HepG2 (cell line): ENCODE measurements around the gene BPHL.
"Not testable (repeated sequence)": the region's sequence is repeated elsewhere in the genome, so short reads cannot be mapped to it uniquely, and the experiment has no call there.

ENCODE experiments used
- ADNP ChIP-seq: sonication (generic); formaldehyde crosslinking; IDR thresholded peaks from 2 replicates; pipeline ENCODE4 v1.4.0; 2020; ENCODE audit warnings: missing genetic modification reagents
- FOXJ3 ChIP-seq: sonication (generic); formaldehyde crosslinking; IDR thresholded peaks from 2 replicates; pipeline ENCODE4 v1.4.0; 2020; ENCODE audit warnings: missing genetic modification reagents, mild to moderate bottlenecking, borderline replicate concordance
- POLR2AphosphoS2 ChIP-seq: IDR thresholded peaks from 2 replicates; pipeline ENCODE4 v1.6.1; 2011; ENCODE audit warnings: low read depth, low read length, improper control_type of control experiment
- POLR2AphosphoS5 ChIP-seq: IDR thresholded peaks from 2 replicates; pipeline ENCODE4 v1.6.1; 2012; ENCODE audit warnings: low read depth, low read length
- ZFX ChIP-seq: sonication (generic); formaldehyde crosslinking; IDR thresholded peaks from 2 replicates; pipeline ENCODE4 v1.4.0; 2020; ENCODE audit warnings: mild to moderate bottlenecking, low read depth, missing genetic modification reagents, moderate library complexity
- ZNF839 ChIP-seq: sonication (generic); formaldehyde crosslinking; IDR thresholded peaks from 2 replicates; pipeline ENCODE4 v1.4.0; 2020; ENCODE audit warnings: missing genetic modification reagents, mild to moderate bottlenecking, borderline replicate concordance
- TF ChIP-seq, protein P1 (sequence below): sonication (generic); formaldehyde crosslinking; IDR thresholded peaks from 2 replicates; pipeline ENCODE4 v1.9.0; 2021; ENCODE audit warnings: missing genetic modification reagents, borderline replicate concordance
- TF ChIP-seq, protein P2 (sequence below): sonication (generic); formaldehyde crosslinking; conservative IDR thresholded peaks from 2 replicates; pipeline ENCODE4 v1.4.0; 2020; ENCODE audit warnings: missing genetic modification reagents
- TF ChIP-seq, protein P3 (sequence below): sonication (generic); formaldehyde crosslinking; IDR thresholded peaks from 2 replicates; pipeline ENCODE4 v1.8.1; 2023; ENCODE audit warnings: missing genetic modification reagents, inconsistent platforms, borderline replicate concordance
- TF ChIP-seq, protein P4 (sequence below): sonication (generic); formaldehyde crosslinking; IDR thresholded peaks from 2 replicates; pipeline ENCODE4 v1.4.0; 2020; ENCODE audit warnings: missing genetic modification reagents, borderline replicate concordance
- TF ChIP-seq, protein P5 (sequence below), 2 experiments: sonication (generic) in 1 of 2; formaldehyde crosslinking in 1 of 2; IDR thresholded peaks; 2 replicates each; pipeline versions ENCODE4 v1.5.1 to v1.6.1; 2011 to 2020; ENCODE audit warnings: borderline replicate concordance in 1 of 2, low read depth in 1 of 2, low read length in 1 of 2, mild to moderate bottlenecking in 1 of 2, missing genetic modification reagents in 1 of 2, moderate library complexity in 1 of 2

DNA sequence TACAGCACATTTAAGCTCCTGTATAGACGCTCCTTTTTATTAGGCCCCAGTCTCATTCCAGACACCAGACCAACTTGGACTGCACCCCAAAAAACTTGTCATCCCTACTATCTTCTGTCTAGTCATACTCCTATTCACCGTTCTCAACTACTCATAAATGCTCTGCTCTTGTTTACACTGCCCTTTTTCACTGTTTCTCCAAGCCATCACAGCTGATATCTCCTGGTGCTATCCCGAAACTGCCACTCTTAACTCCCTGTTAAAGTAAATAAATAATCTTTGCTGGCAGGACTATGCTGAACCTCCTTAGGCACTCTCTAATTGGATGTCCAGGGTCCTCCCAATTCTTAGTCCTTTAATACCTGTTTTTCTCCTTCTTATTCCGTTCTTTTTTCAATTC is 54.3 kb downstream of the BPHL start:
- TF ChIP-seq, protein P1, sequence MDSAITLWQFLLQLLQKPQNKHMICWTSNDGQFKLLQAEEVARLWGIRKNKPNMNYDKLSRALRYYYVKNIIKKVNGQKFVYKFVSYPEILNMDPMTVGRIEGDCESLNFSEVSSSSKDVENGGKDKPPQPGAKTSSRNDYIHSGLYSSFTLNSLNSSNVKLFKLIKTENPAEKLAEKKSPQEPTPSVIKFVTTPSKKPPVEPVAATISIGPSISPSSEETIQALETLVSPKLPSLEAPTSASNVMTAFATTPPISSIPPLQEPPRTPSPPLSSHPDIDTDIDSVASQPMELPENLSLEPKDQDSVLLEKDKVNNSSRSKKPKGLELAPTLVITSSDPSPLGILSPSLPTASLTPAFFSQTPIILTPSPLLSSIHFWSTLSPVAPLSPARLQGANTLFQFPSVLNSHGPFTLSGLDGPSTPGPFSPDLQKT (CRISPR knock-in tag), result not testable (repeated sequence)
- TF ChIP-seq ZFX (CRISPR knock-in tag); POLR2AphosphoS2; ZNF839; ADNP; POLR2AphosphoS5; FOXJ3 (CRISPR knock-in tag): not testable (repeated sequence)
- TF ChIP-seq, protein P2, sequence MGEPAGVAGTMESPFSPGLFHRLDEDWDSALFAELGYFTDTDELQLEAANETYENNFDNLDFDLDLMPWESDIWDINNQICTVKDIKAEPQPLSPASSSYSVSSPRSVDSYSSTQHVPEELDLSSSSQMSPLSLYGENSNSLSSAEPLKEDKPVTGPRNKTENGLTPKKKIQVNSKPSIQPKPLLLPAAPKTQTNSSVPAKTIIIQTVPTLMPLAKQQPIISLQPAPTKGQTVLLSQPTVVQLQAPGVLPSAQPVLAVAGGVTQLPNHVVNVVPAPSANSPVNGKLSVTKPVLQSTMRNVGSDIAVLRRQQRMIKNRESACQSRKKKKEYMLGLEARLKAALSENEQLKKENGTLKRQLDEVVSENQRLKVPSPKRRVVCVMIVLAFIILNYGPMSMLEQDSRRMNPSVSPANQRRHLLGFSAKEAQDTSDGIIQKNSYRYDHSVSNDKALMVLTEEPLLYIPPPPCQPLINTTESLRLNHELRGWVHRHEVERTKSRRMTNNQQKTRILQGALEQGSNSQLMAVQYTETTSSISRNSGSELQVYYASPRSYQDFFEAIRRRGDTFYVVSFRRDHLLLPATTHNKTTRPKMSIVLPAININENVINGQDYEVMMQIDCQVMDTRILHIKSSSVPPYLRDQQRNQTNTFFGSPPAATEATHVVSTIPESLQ (CRISPR knock-in tag), result not testable (repeated sequence)
- TF ChIP-seq, protein P3, sequence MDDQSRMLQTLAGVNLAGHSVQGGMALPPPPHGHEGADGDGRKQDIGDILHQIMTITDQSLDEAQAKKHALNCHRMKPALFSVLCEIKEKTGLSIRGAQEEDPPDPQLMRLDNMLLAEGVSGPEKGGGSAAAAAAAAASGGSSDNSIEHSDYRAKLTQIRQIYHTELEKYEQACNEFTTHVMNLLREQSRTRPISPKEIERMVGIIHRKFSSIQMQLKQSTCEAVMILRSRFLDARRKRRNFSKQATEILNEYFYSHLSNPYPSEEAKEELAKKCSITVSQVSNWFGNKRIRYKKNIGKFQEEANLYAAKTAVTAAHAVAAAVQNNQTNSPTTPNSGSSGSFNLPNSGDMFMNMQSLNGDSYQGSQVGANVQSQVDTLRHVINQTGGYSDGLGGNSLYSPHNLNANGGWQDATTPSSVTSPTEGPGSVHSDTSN (CRISPR knock-in tag), result not testable (repeated sequence)
- TF ChIP-seq, protein P4, sequence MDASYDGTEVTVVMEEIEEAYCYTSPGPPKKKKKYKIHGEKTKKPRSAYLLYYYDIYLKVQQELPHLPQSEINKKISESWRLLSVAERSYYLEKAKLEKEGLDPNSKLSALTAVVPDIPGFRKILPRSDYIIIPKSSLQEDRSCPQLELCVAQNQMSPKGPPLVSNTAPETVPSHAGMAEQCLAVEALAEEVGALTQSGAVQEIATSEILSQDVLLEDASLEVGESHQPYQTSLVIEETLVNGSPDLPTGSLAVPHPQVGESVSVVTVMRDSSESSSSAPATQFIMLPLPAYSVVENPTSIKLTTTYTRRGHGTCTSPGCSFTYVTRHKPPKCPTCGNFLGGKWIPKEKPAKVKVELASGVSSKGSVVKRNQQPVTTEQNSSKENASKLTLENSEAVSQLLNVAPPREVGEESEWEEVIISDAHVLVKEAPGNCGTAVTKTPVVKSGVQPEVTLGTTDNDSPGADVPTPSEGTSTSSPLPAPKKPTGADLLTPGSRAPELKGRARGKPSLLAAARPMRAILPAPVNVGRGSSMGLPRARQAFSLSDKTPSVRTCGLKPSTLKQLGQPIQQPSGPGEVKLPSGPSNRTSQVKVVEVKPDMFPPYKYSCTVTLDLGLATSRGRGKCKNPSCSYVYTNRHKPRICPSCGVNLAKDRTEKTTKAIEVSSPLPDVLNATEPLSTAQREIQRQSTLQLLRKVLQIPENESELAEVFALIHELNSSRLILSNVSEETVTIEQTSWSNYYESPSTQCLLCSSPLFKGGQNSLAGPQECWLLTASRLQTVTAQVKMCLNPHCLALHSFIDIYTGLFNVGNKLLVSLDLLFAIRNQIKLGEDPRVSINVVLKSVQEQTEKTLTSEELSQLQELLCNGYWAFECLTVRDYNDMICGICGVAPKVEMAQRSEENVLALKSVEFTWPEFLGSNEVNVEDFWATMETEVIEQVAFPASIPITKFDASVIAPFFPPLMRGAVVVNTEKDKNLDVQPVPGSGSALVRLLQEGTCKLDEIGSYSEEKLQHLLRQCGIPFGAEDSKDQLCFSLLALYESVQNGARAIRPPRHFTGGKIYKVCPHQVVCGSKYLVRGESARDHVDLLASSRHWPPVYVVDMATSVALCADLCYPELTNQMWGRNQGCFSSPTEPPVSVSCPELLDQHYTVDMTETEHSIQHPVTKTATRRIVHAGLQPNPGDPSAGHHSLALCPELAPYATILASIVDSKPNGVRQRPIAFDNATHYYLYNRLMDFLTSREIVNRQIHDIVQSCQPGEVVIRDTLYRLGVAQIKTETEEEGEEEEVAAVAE (CRISPR knock-in tag), result not testable (repeated sequence)
- TF ChIP-seq, protein P5, sequence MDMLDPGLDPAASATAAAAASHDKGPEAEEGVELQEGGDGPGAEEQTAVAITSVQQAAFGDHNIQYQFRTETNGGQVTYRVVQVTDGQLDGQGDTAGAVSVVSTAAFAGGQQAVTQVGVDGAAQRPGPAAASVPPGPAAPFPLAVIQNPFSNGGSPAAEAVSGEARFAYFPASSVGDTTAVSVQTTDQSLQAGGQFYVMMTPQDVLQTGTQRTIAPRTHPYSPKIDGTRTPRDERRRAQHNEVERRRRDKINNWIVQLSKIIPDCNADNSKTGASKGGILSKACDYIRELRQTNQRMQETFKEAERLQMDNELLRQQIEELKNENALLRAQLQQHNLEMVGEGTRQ (IDR thresholded peaks at IDR 0.05; ENCODE audit: low read depth, low read length), result not testable (repeated sequence)
- TF ChIP-seq, protein P5 (CRISPR knock-in tag; IDR thresholded peaks at IDR 0.05; ENCODE audit: borderline replicate concordance), result not testable (repeated sequence)
